ENCODE measurements around the gene TRPV5. TPM values are rescaled to one million over a fixed set of nuclear protein-coding genes. Genes with fewer than 3 reads are reported as not detected.

Gene TRPV5
- total and polyA plus RNA-seq, 4 donors, result 0.11 to 0.24 TPM; not detected in 2

GRCh38 chr7:142882338-142882678 lies 51.2 kb downstream of the TRPV5 start:
- no peak for DNase-seq (ENCODE audit: low read depth in 4 of 6, low spot score in 6 of 6)
- H3K27me3 ChIP-seq (ENCODE audit: control insufficient read depth, insufficient read depth, low read length), result peaks cover 2% of the 10 kb centered on the region
- 90% methylated on average over 3 of the region's 5 CpGs for WGBS (ENCODE audit: insufficient coverage)
- H3K4me3 ChIP-seq (ENCODE audit: low read depth, low read length), result no peak overlapping the region
- H3K27ac ChIP-seq (ENCODE audit: low read depth, low read length), result no peak overlapping the region
- no peaks in the 10 kb centered on the region for H3K4me1 ChIP-seq (ENCODE audit: control insufficient read depth, insufficient read depth, low read length)
- no peaks in the 10 kb centered on the region for H3K9me3 ChIP-seq (ENCODE audit: control insufficient read depth, insufficient read depth, low read length)
- H3K36me3 ChIP-seq (ENCODE audit: control insufficient read depth, insufficient read depth, low read length), result no peaks in the 10 kb centered on the region

GRCh38 chr7:142881586-142882337 lies 51.8 kb downstream of the TRPV5 start:
- peaks cover 2% of the 10 kb centered on the region for H3K27me3 ChIP-seq (ENCODE audit: control insufficient read depth, insufficient read depth, low read length)
- no peak overlapping the region for H3K4me3 ChIP-seq (ENCODE audit: low read depth, low read length)
- DNase-seq (ENCODE audit: low read depth in 4 of 6, low spot score in 6 of 6), result no peak
- WGBS (ENCODE audit: insufficient coverage), result 93% methylated on average over 3 of the region's 9 CpGs
- H3K4me1 ChIP-seq (ENCODE audit: control insufficient read depth, insufficient read depth, low read length), result no peaks in the 10 kb centered on the region
- no peaks in the 10 kb centered on the region for H3K9me3 ChIP-seq (ENCODE audit: control insufficient read depth, insufficient read depth, low read length)
- H3K27ac ChIP-seq (ENCODE audit: low read depth, low read length), result no peak overlapping the region
- no peaks in the 10 kb centered on the region for H3K36me3 ChIP-seq (ENCODE audit: control insufficient read depth, insufficient read depth, low read length)

GRCh38 chr7:142880876-142881505 lies 52.6 kb downstream of the TRPV5 start:
- Histone ChIP-seq H3K27me3 (ENCODE audit: control insufficient read depth, insufficient read depth, low read length) (peaks cover 2% of the 10 kb centered on the region), H3K4me1 (ENCODE audit: control insufficient read depth, insufficient read depth, low read length) (no peaks in the 10 kb centered on the region), H3K4me3 (ENCODE audit: low read depth, low read length) (no peak overlapping the region), H3K9me3 (ENCODE audit: control insufficient read depth, insufficient read depth, low read length) (no peaks in the 10 kb centered on the region), H3K27ac (ENCODE audit: low read depth, low read length) (no peak overlapping the region), H3K36me3 (ENCODE audit: control insufficient read depth, insufficient read depth, low read length) (no peaks in the 10 kb centered on the region)
- WGBS (ENCODE audit: insufficient coverage), result 33% methylated on average over 5 of the region's 8 CpGs
- peak in 1 of 6 donors; percentile 15 for DNase-seq (ENCODE audit: low read depth in 4 of 6, low spot score in 6 of 6)

GRCh38 chr7:142879060-142879459 lies 54.5 kb downstream of the TRPV5 start:
- peaks cover 2% of the 10 kb centered on the region for H3K27me3 ChIP-seq (ENCODE audit: control insufficient read depth, insufficient read depth, low read length)
- no peak overlapping the region for H3K27ac ChIP-seq (ENCODE audit: low read depth, low read length)
- H3K36me3 ChIP-seq (ENCODE audit: control insufficient read depth, insufficient read depth, low read length), result no peaks in the 10 kb centered on the region
- WGBS (ENCODE audit: insufficient coverage), result 91% methylated on average over 4 of the region's 5 CpGs
- H3K4me3 ChIP-seq (ENCODE audit: low read depth, low read length), result no peak overlapping the region
- no peaks in the 10 kb centered on the region for H3K9me3 ChIP-seq (ENCODE audit: control insufficient read depth, insufficient read depth, low read length)
- no peaks in the 10 kb centered on the region for H3K4me1 ChIP-seq (ENCODE audit: control insufficient read depth, insufficient read depth, low read length)
- no peak for DNase-seq (ENCODE audit: low read depth in 4 of 6, low spot score in 6 of 6)

GRCh38 chr7:142878315-142878714 lies 55.2 kb downstream of the TRPV5 start:
- Histone ChIP-seq H3K36me3 (ENCODE audit: control insufficient read depth, insufficient read depth, low read length) (peaks cover 6% of the 10 kb centered on the region), H3K4me3 (ENCODE audit: low read depth, low read length) (no peak overlapping the region), H3K27ac (ENCODE audit: low read depth, low read length) (no peak overlapping the region), H3K9me3 (ENCODE audit: control insufficient read depth, insufficient read depth, low read length) (no peaks in the 10 kb centered on the region), H3K4me1 (ENCODE audit: control insufficient read depth, insufficient read depth, low read length) (no peaks in the 10 kb centered on the region), H3K27me3 (ENCODE audit: control insufficient read depth, insufficient read depth, low read length) (peaks cover 2% of the 10 kb centered on the region)
- WGBS (ENCODE audit: insufficient coverage), result 83% methylated on average over 3 of the region's 3 CpGs
- DNase-seq (ENCODE audit: low read depth in 4 of 6, low spot score in 6 of 6), result no peak

GRCh38 chr7:142876991-142877910 lies 56.3 kb downstream of the TRPV5 start:
- H3K36me3 ChIP-seq (ENCODE audit: control insufficient read depth, insufficient read depth, low read length), result peaks cover 10% of the 10 kb centered on the region
- DNase-seq (ENCODE audit: low read depth in 4 of 6, low spot score in 6 of 6), result no peak
- 86% methylated on average over 14 of the region's 18 CpGs for WGBS (ENCODE audit: insufficient coverage)
- H3K27me3 ChIP-seq (ENCODE audit: control insufficient read depth, insufficient read depth, low read length), result peaks cover 2% of the 10 kb centered on the region
- no peaks in the 10 kb centered on the region for H3K4me1 ChIP-seq (ENCODE audit: control insufficient read depth, insufficient read depth, low read length)
- H3K9me3 ChIP-seq (ENCODE audit: control insufficient read depth, insufficient read depth, low read length), result no peaks in the 10 kb centered on the region
- H3K4me3 ChIP-seq (ENCODE audit: low read depth, low read length), result no peak overlapping the region
- H3K27ac ChIP-seq (ENCODE audit: low read depth, low read length), result no peak overlapping the region

- Histone ChIP-seq H3K27me3 (ENCODE audit: control insufficient read depth, insufficient read depth, low read length) (peaks cover 2% of the 10 kb centered on the region), H3K36me3 (ENCODE audit: control insufficient read depth, insufficient read depth, low read length) (peaks cover 17% of the 10 kb centered on the region), H3K4me3 (ENCODE audit: low read depth, low read length) (no peak overlapping the region), H3K9me3 (ENCODE audit: control insufficient read depth, insufficient read depth, low read length) (no peaks in the 10 kb centered on the region), H3K27ac (ENCODE audit: low read depth, low read length) (no peak overlapping the region), H3K4me1 (ENCODE audit: control insufficient read depth, insufficient read depth, low read length) (no peaks in the 10 kb centered on the region)
- WGBS (ENCODE audit: insufficient coverage), result 89% methylated on average over 5 of the region's 9 CpGs
- no peak for DNase-seq (ENCODE audit: low read depth in 4 of 6, low spot score in 6 of 6)
Observed at GRCh38 chr7:142876236-142876960, 57.1 kb downstream of the TRPV5 start.

GRCh38 chr7:142875456-142875855 lies 58.1 kb downstream of the TRPV5 start:
- Histone ChIP-seq H3K4me1 (ENCODE audit: control insufficient read depth, insufficient read depth, low read length) (no peaks in the 10 kb centered on the region), H3K27ac (ENCODE audit: low read depth, low read length) (no peak overlapping the region), H3K36me3 (ENCODE audit: control insufficient read depth, insufficient read depth, low read length) (peaks cover 26% of the 10 kb centered on the region), H3K9me3 (ENCODE audit: control insufficient read depth, insufficient read depth, low read length) (no peaks in the 10 kb centered on the region), H3K4me3 (ENCODE audit: low read depth, low read length) (no peak overlapping the region), H3K27me3 (ENCODE audit: control insufficient read depth, insufficient read depth, low read length) (no peaks in the 10 kb centered on the region)
- 94% methylated on average over 10 of the region's 14 CpGs for WGBS (ENCODE audit: insufficient coverage)
- no peak for DNase-seq (ENCODE audit: low read depth in 4 of 6, low spot score in 6 of 6)

GRCh38 chr7:142874837-142875236 lies 58.7 kb downstream of the TRPV5 start:
- Histone ChIP-seq H3K36me3 (ENCODE audit: control insufficient read depth, insufficient read depth, low read length) (peaks cover 32% of the 10 kb centered on the region), H3K9me3 (ENCODE audit: control insufficient read depth, insufficient read depth, low read length) (no peaks in the 10 kb centered on the region), H3K4me1 (ENCODE audit: control insufficient read depth, insufficient read depth, low read length) (no peaks in the 10 kb centered on the region), H3K27me3 (ENCODE audit: control insufficient read depth, insufficient read depth, low read length) (no peaks in the 10 kb centered on the region), H3K27ac (ENCODE audit: low read depth, low read length) (no peak overlapping the region), H3K4me3 (ENCODE audit: low read depth, low read length) (no peak overlapping the region)
- DNase-seq (ENCODE audit: low read depth in 4 of 6, low spot score in 6 of 6), result no peak
- WGBS (ENCODE audit: insufficient coverage), result 100% methylated on average over 4 of the region's 6 CpGs

Measured in spinal cord (tissue), 10 donors.